NCI-H2107 treated with DMSO at 0.1 percent for 48 hours (cell line): ENCODE results near the gene SMG9.

Source experiments
- DNase-seq: peaks from one replicate; lab custom pipeline; 2025; ENCODE audit not compliant: unreplicated experiment; lab: John Stamatoyannopoulos, UW

Gene SMG9, protein sequence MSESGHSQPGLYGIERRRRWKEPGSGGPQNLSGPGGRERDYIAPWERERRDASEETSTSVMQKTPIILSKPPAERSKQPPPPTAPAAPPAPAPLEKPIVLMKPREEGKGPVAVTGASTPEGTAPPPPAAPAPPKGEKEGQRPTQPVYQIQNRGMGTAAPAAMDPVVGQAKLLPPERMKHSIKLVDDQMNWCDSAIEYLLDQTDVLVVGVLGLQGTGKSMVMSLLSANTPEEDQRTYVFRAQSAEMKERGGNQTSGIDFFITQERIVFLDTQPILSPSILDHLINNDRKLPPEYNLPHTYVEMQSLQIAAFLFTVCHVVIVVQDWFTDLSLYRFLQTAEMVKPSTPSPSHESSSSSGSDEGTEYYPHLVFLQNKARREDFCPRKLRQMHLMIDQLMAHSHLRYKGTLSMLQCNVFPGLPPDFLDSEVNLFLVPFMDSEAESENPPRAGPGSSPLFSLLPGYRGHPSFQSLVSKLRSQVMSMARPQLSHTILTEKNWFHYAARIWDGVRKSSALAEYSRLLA

DNA sequence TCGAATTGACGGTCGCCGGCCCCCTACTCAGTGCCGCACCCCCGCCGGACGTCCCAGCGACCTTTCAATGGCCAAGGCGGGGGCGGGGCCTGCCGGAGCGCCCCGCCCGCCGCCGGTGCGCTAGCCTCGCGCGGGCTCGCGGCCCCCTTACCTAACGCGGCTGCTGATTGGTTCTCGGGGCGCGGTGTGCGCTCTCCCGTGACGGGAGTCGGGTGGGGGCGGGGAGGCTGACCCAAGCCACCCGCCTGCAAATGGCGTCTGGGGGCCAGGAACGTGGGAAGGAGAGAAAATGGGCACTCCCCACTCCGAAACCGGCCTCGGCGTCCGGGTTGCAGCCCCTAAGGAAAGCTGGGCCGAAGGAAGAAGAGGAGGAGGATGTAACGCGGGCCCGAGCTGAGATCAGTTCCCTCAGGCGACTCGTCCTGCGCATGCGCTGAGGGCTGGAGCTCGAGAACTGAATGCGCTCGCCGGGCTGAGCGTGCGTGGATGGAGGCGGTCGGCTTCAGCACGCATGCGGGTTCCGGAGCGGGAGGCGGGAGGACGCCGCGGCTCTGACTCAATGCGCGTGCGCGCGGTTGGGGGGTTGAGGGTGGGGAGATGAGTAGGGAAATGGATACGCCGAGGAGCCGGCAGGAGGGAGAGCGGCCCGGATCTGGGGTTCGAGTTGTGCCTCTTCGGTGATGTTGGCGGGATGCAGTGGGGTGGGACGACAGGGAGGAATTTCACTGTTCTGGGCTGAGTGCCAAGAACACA lies at the start of gene SMG9:
Gene SMG9 (minus strand): TSS at position 460 of the 753 bp plus-strand sequence. CDS start 4,221 bp downstream, outside the sequence.
- DNase-seq = peak; percentile 85

DNA sequence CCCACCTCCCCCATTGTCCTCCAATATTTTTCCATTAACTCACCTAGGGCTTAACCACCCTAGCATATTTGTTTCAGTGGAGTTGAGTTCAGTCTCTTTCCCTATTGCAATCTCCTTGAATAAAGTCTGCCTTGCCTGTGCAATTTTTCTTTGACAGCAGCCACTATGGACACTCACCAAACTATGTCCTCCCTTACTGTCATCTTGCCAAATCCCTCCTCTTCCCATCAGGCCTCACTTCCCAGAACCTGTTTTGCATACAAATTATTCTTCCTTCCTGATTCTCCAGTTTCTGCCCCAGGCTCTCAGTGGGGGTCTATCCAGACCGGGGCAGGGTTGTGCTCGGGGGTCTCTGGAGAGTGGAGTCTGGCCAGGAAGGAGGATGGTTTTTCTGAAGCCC lies 49.7 kb upstream of the SMG9 start:
- no peak for DNase-seq

DNA sequence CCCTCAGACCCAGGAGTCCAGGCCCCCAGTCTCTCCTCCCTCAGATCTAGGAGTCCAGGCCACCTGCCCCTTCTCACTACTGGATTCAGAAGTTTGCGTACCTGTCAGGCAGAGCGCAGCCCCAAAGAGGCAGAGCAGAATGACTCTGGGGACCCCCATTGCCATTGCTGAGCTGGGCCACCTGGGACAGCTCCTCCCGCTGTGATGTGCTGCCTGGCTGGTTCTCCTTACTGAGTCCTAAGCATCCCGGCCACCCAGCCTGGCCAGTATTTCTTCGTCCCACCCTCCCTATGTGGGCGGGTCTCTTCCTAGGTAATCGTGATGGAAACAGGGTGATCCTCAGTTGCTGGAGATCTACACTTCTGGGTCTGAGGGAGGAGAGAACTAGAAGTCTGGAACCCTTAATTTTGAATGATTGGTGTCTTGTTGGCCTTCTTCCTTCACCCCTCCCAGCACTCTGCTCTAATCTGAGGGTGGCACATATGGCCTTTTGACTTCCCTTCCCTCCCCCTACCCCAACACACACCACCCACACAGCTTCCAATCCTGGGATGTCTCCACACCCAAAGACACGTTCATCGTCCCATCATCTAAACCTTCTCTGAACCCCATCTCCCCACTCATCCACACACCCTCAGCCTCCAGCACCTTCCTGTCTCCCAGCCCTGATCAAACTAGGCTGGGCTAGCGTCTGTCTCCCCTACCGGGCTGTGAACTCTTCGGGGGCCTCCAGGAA lies 47.6 kb upstream of the SMG9 start, which contains the start of gene LYPD5:
Gene LYPD5 (minus strand): TSS at position 232 of the 736 bp plus-strand sequence. CDS start 67 bp downstream, at position 165.
- no peak for DNase-seq

DNA sequence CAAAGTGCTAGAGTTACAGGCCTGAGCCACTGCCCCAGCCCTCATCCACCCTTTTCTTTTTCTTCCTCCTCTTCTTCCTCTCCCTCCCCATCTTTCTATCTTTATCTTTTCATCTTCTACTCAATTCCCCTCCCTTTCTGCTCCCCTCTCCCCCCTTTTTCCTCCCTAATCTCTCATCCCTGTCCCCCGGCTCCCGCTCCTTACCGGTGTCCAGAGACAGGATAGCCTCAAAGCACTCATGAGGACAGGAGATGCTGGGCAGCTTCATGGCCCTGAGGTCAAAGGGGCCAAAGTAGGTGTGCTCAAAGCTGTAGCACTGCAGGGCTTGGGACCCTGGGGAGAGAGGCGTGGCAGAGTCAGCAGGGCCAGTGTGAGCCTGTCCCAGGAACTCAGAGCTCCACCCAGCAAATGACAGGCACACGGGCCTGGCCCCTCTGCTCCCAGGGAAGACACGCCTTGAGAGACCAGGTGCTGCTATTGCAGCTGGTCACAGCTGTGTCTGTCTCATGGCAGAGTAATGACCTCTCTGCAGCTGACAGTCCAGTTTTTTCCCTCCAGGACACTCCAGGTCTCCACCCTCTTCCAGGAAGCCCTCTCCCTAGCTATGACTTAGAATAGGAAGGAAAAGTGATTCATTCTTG lies 44.9 kb upstream of the SMG9 start:
- no peak for DNase-seq

DNA sequence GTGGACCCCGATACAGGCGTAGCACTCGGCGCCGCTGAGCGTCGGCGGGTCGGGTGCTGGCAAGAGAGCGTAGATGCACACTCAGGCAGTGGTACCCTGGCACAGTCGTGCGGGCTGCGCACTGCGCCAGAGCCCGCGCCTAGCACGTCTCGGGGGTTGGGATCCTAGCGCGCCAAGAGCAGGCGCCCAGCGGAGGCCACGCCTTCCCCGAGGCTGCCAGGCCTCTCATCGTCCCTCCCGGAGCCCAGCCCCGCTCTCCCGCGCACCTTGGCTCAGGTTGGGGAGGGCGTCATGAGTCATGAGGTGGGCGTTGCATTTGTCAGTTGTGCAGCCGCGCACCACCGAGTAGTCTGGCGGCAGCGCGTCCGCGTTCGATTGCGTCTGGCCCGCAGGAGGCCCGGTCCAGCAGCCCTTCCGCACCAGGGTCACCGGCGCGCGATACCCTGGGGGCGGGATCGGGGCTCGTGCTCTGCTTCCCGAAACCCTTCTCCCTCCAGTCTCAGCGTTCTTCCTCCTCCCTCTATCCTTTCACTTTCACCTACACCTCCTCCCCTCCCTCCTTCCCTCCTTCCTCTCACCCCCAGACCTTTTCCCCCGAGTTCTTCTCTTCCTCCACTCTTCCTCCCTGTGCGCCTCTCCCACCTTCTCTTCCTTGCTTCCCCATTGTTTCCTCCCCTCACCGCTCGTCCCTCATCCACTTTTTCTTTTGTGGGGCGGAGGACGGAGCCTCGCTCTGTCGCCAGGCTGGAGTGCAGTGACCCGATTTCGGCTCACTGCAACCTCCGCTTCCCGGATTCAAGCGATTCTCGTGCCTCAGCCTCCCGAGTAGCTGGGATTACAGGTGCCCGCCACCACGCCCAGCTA lies 44.0 kb upstream of the SMG9 start:
- peak; percentile 39 for DNase-seq

DNA sequence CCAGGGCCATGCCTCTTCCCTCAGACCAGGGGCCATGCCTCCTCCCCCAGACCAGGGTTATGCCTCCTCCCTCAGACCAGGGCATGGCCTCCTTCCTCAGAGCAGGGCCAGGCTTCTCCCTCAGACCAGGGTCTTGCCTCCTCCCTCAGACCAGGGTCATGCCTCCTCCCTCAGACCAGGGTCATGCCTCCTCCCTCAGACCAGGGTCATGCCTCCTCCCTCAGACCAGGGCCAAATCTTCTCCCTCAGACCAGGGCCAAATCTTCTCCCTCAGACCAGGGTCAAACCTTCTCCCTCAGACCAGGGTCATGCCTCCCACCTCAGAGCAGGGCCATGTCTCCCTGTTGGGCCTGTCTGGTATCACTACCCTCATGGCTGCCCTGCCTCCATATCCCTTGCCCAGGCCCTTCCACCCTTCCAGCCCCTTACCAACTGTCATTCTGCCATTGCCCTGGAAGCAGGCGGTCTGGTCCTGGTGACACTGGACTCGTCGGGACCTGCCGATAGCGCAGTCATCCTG lies 43.3 kb upstream of the SMG9 start:
- DNase-seq = no peak

DNA sequence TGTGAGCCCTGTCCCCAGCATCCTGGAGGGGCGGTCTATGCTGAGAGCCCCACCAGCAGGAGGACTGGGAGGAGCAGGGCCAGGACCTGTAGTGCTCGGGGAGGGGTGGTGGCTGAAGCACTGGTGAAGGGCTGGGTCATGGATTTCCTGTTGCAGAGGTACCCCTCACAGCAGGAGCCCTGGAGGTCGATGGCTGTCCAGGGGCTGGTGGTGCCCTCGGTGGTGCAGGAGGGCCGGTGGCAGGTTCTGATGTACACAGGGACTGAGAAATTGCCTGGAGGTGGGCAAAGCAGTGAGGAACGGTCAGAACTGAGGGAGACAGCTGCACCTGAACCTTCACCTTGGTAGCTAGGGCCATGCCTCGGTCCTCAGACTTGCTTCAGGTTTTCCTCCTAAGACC lies 42.8 kb upstream of the SMG9 start:
- DNase-seq = no peak

DNA sequence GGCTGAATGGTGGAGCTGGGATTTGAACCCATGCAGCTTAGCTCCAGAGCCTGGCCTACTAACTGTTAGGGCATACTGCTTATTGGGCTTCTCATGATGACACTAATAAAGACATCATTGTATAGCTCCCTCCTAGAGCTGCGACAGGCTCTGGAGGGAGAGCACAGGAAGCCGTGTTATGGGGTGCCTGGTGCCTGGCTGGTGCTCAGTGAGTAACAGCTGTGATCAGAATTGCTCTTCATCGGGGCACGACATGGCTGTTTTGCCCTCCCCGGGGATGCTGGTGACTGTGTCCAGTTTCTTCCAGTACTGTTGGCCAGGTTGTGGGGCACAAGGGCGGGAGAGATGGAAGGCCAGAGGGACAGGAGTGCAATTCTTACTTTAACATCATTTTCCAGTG lies 42.4 kb upstream of the SMG9 start:
- no peak for DNase-seq

DNA sequence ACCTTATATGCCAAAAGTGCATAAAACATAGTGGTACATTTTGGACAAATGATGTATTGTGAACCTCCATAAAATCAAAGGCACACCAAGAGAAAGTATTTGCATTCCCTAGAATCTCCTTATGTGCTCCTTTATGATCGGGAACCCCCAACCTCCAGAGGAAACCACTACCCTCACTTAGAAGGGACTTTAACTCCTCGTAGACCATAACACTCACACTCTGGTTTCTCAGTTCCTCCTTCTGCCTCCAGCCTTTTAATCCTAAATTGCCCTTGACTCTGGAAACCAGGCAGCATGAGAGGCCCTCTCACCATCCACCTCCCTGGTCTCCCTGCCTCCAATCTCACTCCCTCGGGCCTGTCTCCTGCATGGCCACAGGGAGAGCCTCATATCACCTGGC lies 35.8 kb upstream of the SMG9 start:
- DNase-seq = no peak

DNA sequence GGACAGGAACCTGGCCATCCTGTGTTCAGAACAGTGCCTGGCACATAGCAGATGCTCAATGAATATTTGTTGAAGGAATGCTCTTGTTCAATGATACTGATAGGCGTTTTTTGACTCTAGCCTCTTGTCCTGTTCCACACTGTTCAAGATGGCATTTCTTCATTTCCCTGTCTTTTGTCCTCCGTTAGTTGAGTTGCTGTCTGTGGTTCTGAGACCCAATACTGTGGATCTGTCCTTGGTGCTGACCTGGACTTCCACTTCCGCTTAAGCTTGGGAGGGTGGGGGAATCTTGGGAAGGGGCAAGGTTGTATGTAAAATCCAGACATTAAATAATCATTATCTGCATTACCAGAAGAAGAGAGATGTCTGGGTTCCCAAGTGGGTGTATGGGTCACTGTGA lies 34.3 kb upstream of the SMG9 start:
- DNase-seq = no peak

DNA sequence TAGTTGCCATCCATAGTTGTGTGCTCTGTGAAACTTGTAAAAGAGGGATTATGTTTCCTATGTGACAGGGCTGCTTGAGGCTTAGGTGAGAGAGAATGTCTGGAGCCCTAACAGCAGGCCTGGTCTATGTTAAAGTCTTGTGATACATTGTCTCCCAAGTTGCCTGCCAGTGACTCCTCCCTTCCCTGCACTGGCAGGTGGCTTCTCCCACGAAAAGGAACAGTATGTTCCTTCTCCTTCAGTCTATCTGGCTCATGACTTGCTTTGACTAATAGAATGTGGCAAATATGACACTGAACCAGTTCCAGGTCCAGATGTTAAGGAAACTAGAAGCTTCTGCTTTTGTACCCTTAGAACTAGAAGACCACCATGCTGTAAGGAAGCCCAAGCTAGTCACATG lies 31.9 kb upstream of the SMG9 start:
- DNase-seq = no peak

DNA sequence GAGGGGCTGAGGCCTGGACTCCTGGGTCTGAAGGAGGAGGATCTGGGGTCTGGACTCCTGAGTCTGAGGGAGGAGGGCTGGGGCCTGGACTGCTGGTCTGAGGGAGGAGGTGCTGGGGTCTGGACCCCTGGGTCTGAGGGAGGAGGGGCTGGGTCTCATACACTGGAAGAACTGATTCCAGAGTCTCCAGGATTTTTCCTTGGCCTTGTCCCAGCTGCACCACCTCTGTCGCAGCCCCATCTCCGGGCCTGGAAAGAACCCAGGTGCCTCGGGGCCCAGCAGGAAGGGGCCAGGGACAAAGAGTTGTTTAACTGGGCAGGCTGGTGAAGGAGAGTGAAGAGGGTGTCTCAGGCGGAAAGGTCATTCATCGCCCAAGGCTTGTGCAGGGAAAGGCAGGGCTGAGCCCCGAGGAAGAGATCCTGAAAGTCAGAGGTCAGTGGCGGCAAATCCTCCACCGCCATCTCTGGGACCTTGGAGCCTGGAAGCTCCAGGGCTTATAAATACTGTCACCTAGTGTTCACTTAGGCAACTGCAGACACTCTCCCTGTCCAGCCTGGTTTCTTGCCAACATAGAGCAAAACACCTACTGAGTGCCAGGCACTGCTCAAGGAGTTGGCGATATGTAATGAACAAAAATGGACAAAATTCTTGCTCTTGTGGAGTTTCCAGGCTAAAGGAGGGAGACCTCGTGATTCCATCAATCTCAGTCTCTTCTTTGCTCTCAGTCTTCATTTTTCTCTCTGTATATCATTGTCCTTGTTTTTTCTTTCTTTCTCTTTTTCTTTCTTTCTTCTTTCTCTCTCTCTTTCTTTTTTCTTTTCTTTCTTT lies 30.4 kb upstream of the SMG9 start:
- peak; percentile 75 for DNase-seq

DNA sequence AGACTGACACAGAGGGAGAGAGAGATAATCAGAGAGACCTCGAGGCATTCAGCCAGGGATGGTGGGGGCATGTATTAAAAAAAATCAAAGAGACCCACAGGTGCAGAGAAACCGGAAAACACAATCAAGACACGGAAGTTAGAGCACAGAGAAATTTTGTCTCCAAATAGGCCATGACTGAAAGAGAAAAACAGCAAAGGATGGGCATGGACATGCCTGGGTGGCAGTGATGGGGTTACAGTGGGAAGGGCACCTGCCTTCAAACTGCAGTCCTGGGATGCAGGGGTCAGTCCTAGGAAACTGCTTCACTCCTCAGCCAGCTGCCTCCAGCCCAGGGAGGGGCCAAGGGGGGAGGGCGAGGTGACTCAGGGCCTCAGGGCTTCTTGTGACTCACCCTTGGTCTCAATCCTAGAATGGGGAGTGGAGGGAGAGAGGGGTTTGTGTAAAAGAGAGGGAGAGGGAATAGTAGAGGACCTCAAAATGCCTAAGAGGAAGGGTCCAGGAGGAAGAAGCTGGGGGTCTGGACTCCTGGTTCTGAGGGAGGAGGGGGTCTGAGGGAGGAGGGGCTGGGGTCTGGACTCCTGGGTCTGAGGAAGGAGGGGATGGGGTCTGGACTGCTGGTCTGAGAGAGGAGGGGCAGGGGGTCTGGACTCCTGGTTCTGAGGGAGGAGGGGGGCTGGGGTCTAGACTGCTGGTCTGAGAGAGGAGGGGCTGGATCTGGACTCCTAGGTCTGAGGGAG lies 29.6 kb upstream of the SMG9 start:
- no peak for DNase-seq

DNA sequence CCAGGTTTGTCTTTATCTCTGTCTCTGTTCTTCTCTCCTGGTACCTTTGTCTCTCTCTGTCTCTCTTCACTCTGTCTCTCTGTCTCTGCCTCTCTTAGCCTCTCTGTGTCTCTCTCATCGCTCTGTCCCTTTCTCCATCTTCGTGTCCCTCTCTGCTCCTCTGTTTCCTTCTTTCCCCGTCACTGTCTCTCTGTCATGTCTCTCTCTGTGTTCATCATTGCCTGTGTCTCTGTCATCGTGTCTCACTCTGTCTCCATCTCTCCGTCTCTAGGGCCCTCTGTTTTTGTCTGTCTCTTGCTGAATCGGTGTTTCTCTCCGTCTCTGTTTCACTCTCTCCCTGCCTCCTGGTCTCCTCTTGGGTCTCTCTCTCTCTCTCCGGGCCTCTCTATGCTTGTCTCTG lies 28.9 kb upstream of the SMG9 start:
- DNase-seq = no peak

DNA sequence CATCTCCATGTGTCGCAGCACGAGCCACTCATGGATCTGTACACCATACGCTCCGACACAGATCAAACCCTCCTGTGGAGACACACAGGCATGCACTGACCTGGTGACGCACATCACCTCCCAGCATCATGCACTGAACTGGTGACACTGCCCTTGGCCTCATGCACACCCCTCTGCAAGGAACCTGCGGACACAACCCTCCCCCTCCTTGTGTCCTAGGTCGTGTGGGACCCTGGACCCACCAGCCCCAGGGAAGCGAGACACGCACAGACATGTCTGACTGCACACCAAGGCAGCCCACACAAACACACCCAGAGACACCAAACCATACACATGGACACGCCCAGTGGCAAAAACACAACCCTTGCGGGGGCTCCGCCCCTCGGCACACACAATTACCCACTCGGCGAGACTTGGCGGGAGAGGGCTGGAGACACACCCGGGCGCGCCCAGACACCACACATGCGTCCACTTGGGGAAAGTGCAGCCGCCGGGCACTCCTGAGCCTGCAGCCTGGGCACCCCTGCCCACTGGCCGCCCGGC lies 28.0 kb upstream of the SMG9 start:
- no peak for DNase-seq

DNA sequence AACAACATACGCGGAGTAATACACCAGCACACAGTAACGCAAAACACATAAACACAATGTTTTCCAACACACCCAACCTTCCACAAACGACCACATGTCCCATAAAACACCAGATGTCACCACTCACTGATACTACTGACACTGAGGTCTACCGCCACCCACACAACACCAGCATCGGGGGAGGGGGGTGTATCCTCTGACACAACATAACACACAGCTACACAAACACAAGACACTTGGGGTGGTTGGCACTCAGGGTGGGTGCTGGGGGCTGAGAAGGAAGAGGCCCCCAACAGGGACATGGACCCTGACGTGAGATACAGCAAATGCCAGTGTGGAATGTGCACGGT lies 27.5 kb upstream of the SMG9 start:
- DNase-seq = no peak

DNA sequence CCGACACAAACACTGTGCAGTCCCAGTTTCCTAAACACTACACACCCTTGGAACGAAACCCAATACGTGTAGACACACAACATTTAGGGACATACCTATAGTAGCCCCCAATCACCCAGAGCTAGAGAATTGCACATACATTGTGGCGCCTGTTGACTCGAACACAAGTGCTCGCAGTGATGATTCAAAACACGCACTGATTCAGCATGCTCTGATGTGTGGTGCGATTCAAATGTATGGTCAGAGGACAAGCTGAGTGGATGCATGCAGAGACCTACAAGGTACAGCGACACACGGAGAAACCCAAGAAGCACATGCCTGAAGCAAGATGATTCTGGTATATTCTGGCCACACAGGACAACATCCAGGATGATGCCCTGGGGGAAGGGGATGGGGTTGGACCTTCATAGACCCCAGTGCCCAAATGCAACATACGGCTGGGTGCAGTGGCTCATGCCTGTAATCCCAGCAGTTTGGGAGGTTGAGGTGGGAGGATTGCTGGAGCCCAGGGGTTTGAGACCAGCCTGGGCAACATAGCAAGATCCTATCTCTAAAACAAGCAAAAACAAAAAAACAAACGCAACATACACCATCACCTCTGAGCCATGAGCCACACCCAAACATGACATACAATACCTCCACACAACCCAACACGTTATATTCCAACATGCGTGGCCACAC lies 27.0 kb upstream of the SMG9 start:
- no peak for DNase-seq
